ENCODE data around the gene SALL2.
A peak's percentile ranks its signal among the peaks of the same experiment; 100 is the strongest.

Gene SALL2

GRCh38 chr14:21476925-21477681 lies 49.0 kb downstream of the SALL2 start, which contains the start of the genes RAB2B and TOX4:
TSS of gene RAB2B (minus strand) at chr14:21476959. CDS start at chr14:21476872, 87 bp downstream.
TSS of gene TOX4 (plus strand) at chr14:21477195. CDS start at chr14:21477279, 84 bp downstream.
- H3K27ac ChIP-seq, result peak within 1 kb of the TSS; percentile 69
- TF ChIP-seq ZFX (IDR thresholded peaks at IDR 0.05) (0 out of 2 replicates have a peak, but pooled peaks have one; percentile 10), CTCF (conservative IDR thresholded peaks at IDR 0.05) (peak; percentile 94)

DNA sequence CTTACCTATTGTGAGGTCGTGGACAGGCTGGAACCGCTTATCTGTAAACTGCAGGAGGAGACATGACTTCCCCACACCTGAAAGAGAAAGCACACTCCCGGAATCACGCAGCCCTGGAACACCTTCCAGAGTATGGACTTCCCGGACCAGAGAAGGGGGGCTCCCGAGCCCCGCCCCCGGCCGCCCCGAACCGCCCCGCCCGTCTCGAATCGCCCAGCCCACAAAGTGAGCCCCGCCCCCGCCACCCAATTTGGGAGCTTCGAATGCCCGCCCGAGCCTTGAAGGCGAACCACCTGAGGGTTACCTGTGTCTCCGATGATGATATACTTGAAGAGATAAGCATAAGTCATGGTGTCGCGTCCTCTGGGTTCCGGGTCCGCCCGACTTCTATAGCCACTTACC lies 49.6 kb downstream of the SALL2 start:
- peak overlapping the region; percentile 69 for H3K27ac ChIP-seq

DNA sequence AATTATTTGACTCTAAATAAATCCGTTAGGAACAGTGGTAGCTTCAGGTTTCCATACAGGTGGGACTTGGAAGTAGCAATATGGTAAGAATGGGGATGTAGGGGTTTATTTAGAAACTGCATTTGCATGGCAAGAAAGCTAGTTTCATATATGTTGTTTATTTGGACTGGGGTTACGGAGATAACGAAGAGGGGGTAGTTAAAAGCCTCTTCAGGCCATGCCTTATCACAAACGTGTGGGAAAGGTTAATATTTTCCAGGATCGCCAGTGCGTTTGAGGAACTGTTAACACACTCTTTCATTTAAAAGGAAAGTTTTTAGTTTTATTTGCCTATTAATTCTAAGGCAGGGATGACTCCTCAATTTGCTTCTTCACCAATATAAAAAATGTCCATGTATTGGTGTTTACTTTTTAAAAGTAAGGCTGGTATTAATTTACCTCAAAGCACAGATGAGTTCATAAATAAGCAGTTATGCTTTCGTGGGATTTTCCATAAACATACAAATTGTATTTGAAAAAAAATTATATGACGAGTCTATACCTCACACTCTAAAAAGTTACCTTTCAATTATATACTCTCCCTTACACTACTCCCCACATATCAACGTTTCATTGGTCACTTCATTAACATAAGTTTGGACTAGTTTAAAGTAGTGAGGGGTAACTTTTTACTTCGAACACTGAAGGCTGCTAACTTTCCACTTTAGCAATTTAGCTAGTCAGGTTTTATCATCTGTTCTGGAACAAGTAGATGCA lies 50.2 kb downstream of the SALL2 start:
- H3K27ac ChIP-seq, result peak overlapping the region; percentile 69

More for the DNA sequence above, 49.6 kb downstream of the SALL2 start:
- no peak for TF ChIP-seq ZFX (IDR thresholded peaks at IDR 0.05)

More for the DNA sequence above, 50.2 kb downstream of the SALL2 start:
- TF ChIP-seq CTCF (conservative IDR thresholded peaks at IDR 0.05) (no peak), ZFX (IDR thresholded peaks at IDR 0.05) (no peak)

Measured in C4-2B (cell line).